Heart left ventricle (tissue), 16 donors: Measurements from ENCODE around the gene HLF. TPM values are rescaled to one million over a fixed set of nuclear protein-coding genes. Genes with fewer than 3 reads are reported as not detected.

Source experiments
- ATAC-seq, 4 donors: fragments of 200-7000 bp; cut with Tn5 transposase; one replicate each; pipeline ENCODE4 v1.9.1; 2020 to 2022; ENCODE audit warnings: moderate library complexity in 4 of 4, mild to moderate bottlenecking in 3 of 4, moderate number of reproducible peaks in 1 of 4
- DNase-seq, 5 donors: peaks; one replicate each; pipeline ENCODE4 v3.0.0-alpha.2; 2020
- H3K27ac ChIP-seq, 12 donors: fragments of 200-600 bp; sonication (generic) in 4 of 12; one replicate each; pipeline versions ENCODE4 v1.5.0 to v1.8.0; 2016 to 2022; ENCODE audit warnings: mild to moderate bottlenecking in 2 of 12
- H3K27me3 ChIP-seq, 9 donors: fragments of 200-600 bp; sonication (generic) in 2 of 9; one replicate each; pipeline versions ENCODE4 v1.5.1 to v1.8.0; 2016 to 2022; ENCODE audit warnings: mild to moderate bottlenecking in 3 of 9
- H3K36me3 ChIP-seq, 9 donors: fragments of 200-600 bp; sonication (generic) in 2 of 9; one replicate each; pipeline versions ENCODE4 v1.5.0 to v1.8.0; 2018 to 2022; ENCODE audit warnings: mild to moderate bottlenecking in 2 of 9
- H3K4me1 ChIP-seq, 12 donors: fragments of 200-600 bp; sonication (generic) in 4 of 12; one replicate each; pipeline versions ENCODE4 v1.5.0 to v1.8.0; 2016 to 2022; ENCODE audit warnings: mild to moderate bottlenecking in 3 of 12
- H3K4me3 ChIP-seq, 12 donors: fragments of 200-600 bp; sonication (generic) in 4 of 12; one replicate each; pipeline versions ENCODE4 v1.5.0 to v1.8.0; 2017 to 2022; ENCODE audit warnings: mild to moderate bottlenecking in 9 of 12, moderate library complexity in 4 of 12
- H3K9me3 ChIP-seq, 12 donors: fragments of 200-600 bp; sonication (generic) in 4 of 12; one replicate each; pipeline versions ENCODE4 v1.5.0 to v1.8.0; 2016 to 2022; ENCODE audit warnings: mild to moderate bottlenecking in 1 of 12
- CTCF ChIP-seq, 12 donors: fragments of 200-600 bp; sonication (generic) in 4 of 12; IDR thresholded peaks; one replicate each; pipeline versions ENCODE4 v1.5.0 to v1.8.0; 2018 to 2022; ENCODE audit warnings: antibody characterized with exemption in 12 of 12, mild to moderate bottlenecking in 5 of 12
- POLR2A ChIP-seq, 2 donors: fragments of 450-650 bp; IDR thresholded peaks; one replicate each; pipeline ENCODE4 v1.6.1; 2017; ENCODE audit warnings: antibody characterized with exemption in 2 of 2, mild to moderate bottlenecking in 2 of 2, moderate library complexity in 2 of 2
- WGBS, 4 donors: extraction: QIAGEN DNeasy Blood & Tissue Kit in 2 of 4; methylation state at CpG; one replicate each; pipeline versions ENCODE4 v1.1.5 to v1.1.7; 2013 to 2018; 5-methylcytosine and 5-hydroxymethylcytosine counted together
- intact Hi-C, 10 donors: fragments of 100-400 bp; cut with DNase I; formaldehyde crosslinking; loops; one replicate each; pipeline versions ENCODE4 v1.11.1 to v1.14.2; 2022
- polyA plus RNA-seq, 2 donors: library from polyadenylated mRNA; stranded (reverse); fragments of 200-250 nt; gene quantifications; one replicate each; pipeline ENCODE4 v1.2.3, GENCODE V29; 2013
- total RNA-seq, 9 donors: library from RNA; depleted of rRNA in 2 of 9; stranded (reverse); fragments of >200 nt in 2 of 9; fragmentation: NEBNext Ultra II Directional in 3 of 9; extraction: Animal tissue kit (Norgen Biotek cat#: 25700) in 3 of 9; gene quantifications; one replicate each; pipeline versions ENCODE4 v1.1.0 to v1.2.4, GENCODE V29; 2016 to 2023
- donor health status: ischemic (EF 13 %, LVEDD 7.1; RV severe dilation, severe dysfunction).
- donor health status: healthy with polysubstance abuse.
- donor health status: DM: no; HTN: yes; CAD: no.
- donor health status: DM: no; HTN: no; CAD: no.
- donor health status: ischemic (EF 25% LVEDD 6.9; RV normal size, moderate dysfunction).
- donor health status: ischemic (EF 25% LVEDD 5.7; RV mildly dilated, moderate dysfunction).
- donor health status: healthy.
- donor health status: DM: yes; HTN: yes; CAD: no.
- donor health status: ischemic (EF 35%, LVEDD 5.7; RV mildly dilated, moderate dysfunction).
- donor health status: nonischemic (EF 11% LVEDD 7.7; RV severe dilation, severe dysfunction).
- donor health status: DM: yes; HTN: yes; CAD: no.
- donor health status: PGD.
- donor health status: ischemic (EF 29% LVEDD 5.4; RV normal size, mild dysfunction).
- donor health status: nonischemic (EF 23%, LVEDD 6.1; RV moderate dilation, normal function).

The HLF gene
- total and polyA plus RNA-seq, 11 donors = 5.3 to 46.3 (median 23.8) TPM

DNA sequence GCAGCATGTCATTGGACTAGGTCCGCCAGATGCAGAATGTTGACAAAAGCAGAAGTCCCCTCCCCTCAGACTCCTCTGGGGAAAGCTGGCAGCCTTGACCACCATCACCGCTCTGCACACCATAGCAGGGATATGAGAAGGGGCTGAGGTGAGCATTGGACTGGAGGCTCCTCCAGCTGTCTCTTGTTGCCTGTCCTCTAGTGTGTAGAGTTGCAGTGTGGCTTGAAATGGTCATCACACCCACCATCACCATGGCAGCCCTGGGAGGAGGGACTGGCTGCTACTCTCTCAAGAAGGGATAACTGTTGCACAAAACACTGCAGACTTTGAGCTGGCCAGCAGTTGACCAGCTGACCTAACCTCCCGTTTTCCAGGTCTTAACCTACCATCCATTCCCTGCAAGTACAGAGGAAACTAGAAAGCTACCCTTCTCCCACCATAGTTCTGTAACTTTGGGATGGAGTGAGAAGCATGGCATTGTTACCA is 38.3 kb downstream of the HLF start:
- DNase-seq (no peak), ATAC-seq (peak in 1 of 4 donors; percentile 24)
- intact Hi-C loops = loop anchor here in 1 of 10 donors (10.0 kb wide), 1 partner anchor 62 kb away; no protein-coding TSS in a partner anchor
- no peak for TF ChIP-seq POLR2A (IDR thresholded peaks at IDR 0.05)
- TF ChIP-seq CTCF (IDR thresholded peaks at IDR 0.05) = no peak
- H3K36me3 ChIP-seq = peaks cover 0 to 14% (median 0%) of the 10 kb centered on the region in 9 donors
- H3K9me3 ChIP-seq = no peaks in the 10 kb centered on the region
- H3K27me3 ChIP-seq = no peaks in the 10 kb centered on the region
- H3K27ac ChIP-seq = no peak overlapping the region
- H3K4me1 ChIP-seq = peaks cover 0 to 21% (median 15%) of the 10 kb centered on the region in 12 donors
- 83 to 94% (median 88%) methylated on average over 3 of the region's 3 CpGs for WGBS, 4 donors
- no peak overlapping the region for H3K4me3 ChIP-seq

GRCh38 chr17:55303701-55304145 is 39.0 kb downstream of the HLF start:
- Histone ChIP-seq H3K27ac (no peak overlapping the region), H3K9me3 (no peaks in the 10 kb centered on the region), H3K4me1 (peaks cover 0 to 21% (median 15%) of the 10 kb centered on the region in 12 donors), H3K36me3 (peaks cover 0 to 7% (median 0%) of the 10 kb centered on the region in 9 donors), H3K4me3 (no peak overlapping the region), H3K27me3 (no peaks in the 10 kb centered on the region)
- TF ChIP-seq CTCF (IDR thresholded peaks at IDR 0.05) (no peak), POLR2A (IDR thresholded peaks at IDR 0.05) (no peak)
- intact Hi-C loops = loop anchor here in 1 of 10 donors (10.0 kb wide), 1 partner anchor 61 kb away; no protein-coding TSS in a partner anchor
- 77 to 84% (median 81%) methylated on average over 7 of the region's 7 CpGs for WGBS, 4 donors
- DNase-seq (no peak), ATAC-seq (no peak)

DNA sequence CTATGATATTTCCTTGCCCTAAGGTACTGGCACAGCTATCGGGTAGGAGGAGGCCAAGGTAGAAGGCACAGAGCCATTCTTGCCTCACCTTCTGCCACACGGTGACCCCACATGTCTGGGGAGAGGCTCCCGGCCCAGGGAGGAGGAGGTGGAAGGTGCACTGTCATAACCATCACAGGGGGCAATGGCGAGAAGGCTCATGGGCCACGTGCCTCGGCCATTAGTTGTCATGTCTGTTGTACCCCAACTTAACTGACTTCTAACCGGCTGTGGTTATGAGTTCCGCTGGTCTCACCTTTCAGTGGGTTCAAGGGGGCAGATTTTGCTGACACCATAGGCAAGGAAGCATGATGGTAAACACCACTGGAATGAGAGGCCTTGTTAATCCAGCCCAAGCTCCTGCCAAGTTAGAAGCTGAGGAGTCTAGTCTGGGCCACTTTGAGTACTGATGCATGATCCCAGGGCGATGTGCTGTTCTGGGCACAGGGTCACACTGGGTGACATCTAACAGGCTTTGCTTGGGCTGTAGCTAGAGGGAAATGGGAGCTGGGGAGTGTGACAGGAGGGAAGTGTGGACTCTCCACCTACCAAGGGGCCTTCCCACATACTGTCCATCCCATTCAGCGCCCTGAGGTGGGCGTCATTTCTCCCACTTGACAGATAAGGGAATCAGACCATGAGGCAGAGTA is 39.6 kb downstream of the HLF start:
- Histone ChIP-seq H3K27me3 (no peaks in the 10 kb centered on the region), H3K36me3 (peaks cover 0 to 4% (median 0%) of the 10 kb centered on the region in 9 donors), H3K9me3 (no peaks in the 10 kb centered on the region), H3K4me1 (peaks cover 0 to 21% (median 15%) of the 10 kb centered on the region in 12 donors), H3K27ac (no peak overlapping the region), H3K4me3 (no peak overlapping the region)
- ATAC-seq (peak in 1 of 4 donors; percentile 29), DNase-seq (no peak)
- TF ChIP-seq POLR2A (IDR thresholded peaks at IDR 0.05) (no peak), CTCF (IDR thresholded peaks at IDR 0.05) (no peak)
- intact Hi-C loops = loop anchor here in 1 of 10 donors (10.0 kb wide), 1 partner anchor 60 kb away; no protein-coding TSS in a partner anchor
- WGBS, 4 donors = 84 to 94% (median 91%) methylated on average over 9 to 11 of the region's 11 CpGs

- peaks cover 0 to 3% (median 0%) of the 10 kb centered on the region in 9 donors for H3K36me3 ChIP-seq
- H3K4me1 ChIP-seq = peaks cover 0 to 21% (median 15%) of the 10 kb centered on the region in 12 donors
- no peak for ATAC-seq
- 86 to 88% (median 87%) methylated on average over 6 of the region's 6 CpGs for WGBS, 4 donors
- no peak overlapping the region for H3K4me3 ChIP-seq
- no peak for DNase-seq
- H3K27me3 ChIP-seq = no peaks in the 10 kb centered on the region
- TF ChIP-seq CTCF (IDR thresholded peaks at IDR 0.05) (no peak), POLR2A (IDR thresholded peaks at IDR 0.05) (no peak)
- intact Hi-C loops = loop anchor here in 1 of 10 donors (10.0 kb wide), 1 partner anchor 59 kb away; no protein-coding TSS in a partner anchor
- H3K27ac ChIP-seq = no peak overlapping the region
- no peaks in the 10 kb centered on the region for H3K9me3 ChIP-seq
Measured at GRCh38 chr17:55305321-55306087, 40.7 kb downstream of the HLF start.
